GM19023 (cell line): ENCODE measurements around the gene HELB.

Experiments used
- ATAC-seq: cut with Tn5 transposase; IDR thresholded peaks from one replicate; pipeline ENCODE4 v1.9.1; 2021; ENCODE audit warnings: mild to moderate bottlenecking, moderate library complexity; ENCODE audit not compliant: unreplicated experiment

Gene HELB

DNA sequence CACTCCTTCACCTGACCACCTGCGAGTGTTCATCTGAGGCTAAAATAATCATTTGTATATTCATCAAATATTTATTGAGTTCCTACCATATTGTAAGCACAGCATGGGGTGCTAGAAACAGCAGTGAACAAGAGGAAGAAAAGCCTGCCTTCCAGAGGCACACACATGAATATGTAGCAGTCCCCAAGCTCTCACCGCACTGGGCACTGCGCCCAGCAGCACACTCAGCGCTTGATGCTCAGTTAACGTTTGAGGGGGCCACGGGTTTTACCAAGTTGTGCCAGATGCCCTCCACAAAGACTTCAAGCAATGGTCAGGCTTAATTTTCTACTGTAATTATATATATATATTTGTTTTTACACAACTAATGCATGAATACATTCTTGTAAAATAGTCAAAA, 52.0 kb downstream of the HELB start:
- no peak for ATAC-seq

DNA sequence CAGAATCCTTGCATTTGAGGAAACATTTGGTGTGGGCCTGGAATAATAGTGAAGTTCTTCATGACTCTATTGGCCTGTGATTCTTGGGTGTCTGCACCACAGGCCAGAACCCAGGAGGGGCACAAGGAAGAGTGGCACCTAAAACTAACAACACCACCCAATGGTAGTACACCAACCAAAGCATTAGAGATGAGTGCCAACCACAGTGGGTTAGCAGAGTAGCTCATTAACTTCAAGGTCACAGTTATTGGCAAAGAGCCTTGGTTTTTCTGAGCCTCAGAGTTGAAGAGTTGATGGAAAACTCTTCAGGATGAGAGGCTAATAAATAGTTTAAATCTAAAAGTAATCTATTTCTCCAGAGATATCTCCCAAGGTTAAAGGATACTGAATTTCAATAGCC, 57.0 kb downstream of the HELB start:
- no peak for ATAC-seq

DNA sequence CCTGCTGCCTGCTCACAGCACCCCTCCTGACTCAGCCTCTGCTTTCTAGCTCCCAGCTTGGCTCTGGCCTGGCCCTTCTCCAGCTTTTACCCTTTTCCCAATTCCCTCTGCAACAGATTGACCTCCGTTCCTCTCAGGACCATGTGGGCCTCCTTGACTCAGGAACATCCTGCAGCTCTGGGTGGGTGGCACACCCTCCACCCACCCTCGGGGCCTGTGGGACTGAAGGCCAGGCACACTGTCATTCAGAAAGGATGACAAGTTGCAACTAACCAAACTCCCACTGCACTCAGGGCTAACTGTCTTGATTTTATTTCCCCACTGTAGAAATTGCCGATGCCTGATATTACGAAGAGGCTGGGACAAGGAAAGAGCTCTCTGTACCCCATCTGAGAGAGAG, 59.4 kb downstream of the HELB start:
- ATAC-seq: no peak

DNA sequence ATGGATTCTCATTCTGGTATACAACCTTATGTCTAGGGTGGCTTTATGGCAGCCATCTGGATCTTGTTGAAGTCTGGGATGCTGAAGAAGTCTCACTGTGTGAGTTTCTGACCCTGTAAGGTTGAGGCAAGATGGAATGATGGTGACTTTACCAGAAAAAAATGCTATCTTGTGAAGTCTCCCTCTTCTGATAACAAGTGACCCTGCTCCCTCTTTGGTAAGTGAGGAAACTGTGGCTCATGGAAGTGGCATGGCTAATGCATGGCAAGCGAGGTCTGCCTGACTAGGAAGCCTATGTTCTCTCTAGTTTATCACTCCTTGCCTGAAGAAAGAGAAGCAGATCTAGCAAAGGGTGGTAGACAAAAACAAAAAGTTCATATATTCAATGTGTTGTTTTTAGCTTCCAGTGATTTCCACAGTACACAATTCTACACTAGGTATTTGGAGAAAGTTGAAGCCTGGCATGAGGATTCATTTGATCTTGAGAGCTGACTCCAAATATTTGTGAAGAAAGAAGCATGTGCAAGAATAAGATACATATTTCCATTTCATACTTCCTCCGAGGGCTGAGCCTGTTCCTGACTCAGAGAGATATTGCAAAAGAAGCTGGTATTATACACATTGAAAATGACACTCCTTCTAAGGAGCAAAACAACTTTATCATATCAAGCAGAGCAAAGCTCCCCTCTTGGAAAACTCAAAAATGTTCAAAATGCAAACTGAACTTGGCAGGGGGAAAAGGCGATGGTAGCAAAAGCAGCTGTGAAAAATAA, 63.6 kb downstream of the HELB start:
- ATAC-seq: no peak

DNA sequence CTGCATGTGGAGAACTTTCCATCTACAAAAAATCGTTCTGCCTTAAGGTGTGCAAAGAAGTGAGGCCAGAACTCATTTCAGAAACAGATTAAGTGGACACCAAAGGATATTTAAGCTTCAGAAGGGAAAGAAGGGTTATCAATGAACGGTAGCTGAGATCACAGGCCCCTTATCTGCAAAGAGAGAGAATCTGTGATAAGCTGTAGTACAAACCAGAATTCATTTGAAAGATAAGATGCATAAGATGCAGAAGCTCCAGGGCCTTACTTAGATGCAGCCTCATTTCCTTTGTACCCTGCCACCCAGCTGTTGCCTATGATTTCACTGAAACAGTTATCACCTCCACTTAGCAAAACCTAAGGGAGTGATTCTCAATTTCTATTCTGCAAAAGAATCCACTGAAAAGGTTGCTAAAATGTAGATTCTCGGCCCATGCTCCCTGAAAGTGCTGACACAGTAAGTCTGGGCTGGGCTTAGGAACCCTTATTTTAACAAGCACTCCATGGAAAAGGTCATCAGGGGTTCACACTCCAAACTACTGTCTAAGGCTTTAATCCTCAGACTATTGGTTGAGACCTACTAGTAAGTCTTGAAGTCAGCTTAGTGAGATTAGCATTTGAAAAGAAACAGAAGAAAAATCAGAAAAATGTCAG, 64.8 kb downstream of the HELB start:
- ATAC-seq: no peak

DNA sequence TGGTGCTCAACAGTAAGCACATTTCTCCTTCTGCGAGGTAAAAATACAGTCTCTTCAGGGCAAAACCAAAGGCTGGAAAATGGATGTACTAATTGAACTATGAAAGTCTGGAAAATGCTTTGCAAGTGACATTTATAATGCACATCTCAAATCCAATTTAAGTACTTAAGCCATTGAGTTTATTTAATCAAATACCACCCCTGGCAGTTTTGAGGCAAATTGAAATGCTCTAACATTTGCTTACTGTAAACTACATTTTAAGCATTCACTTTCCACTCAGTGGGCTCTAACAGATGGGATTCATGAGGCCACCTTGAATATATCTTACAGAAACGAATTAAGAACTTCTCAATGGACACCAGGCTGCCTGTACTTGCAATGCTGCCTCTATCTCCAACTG, 69.7 kb downstream of the HELB start:
- ATAC-seq: no peak

DNA sequence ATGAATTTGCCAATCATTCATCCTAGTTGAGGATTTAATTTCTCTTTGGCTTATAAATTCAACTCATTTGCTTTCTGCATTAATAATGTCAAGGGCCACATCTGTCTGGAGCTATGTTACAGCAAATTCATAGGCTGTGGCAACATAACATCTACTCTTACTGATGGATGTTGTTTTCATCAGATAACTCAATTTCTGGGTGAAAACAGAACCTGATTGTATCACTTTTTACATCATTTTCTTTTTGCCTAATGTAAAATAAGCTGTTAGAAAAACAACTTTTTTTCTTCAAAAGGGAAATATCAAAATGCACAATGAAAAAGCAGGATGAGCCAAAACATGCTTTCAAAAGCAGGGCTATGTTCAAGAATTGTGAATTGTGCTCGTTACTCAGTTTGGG, 73.3 kb downstream of the HELB start:
- ATAC-seq: no peak

DNA sequence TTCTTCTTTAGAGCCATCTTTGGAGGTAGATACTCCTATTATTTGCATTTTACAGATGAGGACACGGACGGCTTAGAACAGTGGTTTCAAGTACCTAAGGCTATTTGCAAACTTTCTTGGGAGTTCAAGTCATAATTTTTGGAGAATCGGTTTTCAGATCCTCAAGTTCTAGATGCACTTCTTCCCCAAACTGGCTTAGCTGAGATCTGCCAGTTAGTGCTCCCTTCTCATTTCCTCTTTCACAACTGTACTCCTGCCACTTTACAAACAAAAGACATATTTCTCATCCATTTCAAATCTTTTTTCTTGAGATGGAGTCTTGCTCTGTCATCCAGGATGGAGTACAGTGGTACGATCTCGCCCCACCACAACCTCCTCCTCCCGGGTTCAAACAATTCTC, 77.3 kb downstream of the HELB start:
- ATAC-seq: no peak

DNA sequence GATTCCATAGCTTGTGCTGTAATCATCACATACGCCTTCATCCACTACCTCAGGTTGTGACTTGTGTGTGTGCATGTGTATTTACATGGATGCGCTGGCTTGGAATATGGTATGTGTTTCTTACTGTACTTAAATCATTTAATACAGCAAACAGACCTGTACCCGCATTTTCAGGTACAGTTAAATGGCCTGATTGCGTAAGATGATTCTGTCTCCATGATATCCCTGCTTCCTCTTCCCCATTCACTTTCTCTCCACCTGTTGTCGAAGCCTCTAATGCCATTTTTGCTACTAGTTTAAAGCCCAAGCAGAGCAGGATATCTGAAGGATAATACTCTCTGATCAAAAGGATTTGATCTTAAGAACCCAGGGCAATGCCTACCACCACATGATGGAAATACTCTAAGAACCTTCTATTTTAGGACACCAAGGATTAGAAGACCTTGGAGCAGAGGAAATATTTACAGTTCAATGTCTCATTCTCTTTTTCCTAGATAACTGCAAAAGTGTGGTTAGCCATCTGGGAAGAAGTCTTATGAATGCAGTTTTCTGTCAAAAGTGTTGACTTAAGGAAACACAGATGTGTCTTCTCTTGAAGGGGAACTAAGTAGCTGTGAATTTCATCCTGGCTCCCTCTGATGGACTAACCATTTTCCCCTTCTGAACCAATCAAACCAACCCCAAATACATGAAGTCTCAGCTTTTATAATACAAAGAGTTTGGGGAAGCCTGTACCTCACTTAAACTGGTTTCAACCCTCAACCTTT, 78.7 kb downstream of the HELB start:
- no peak for ATAC-seq

DNA sequence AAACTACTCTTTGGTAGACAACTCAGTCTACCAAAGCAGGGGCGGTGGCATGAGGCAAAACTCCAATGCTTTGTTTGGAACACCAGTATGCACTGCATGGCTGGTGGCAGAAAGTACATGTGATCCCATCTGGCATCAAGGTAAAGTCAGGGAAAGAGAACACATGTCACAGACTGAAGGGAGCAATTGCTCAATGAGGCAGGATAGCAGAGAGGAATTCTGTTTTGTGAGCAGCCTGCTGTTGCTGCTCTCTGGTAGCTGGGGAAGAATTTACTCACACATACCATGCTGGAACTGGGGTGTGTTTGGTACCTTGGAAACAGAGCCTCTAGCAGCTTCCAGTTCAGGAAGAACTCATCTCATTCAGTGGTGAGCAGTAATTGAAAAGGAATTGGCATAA, 84.8 kb downstream of the HELB start:
- no peak for ATAC-seq
